H1 (cell line): ENCODE measurements around the gene DBX1.

Experiments
- CEBPB ChIP-seq: IDR thresholded peaks from 2 replicates; pipeline ENCODE4 v1.6.1; 2012; ENCODE audit warnings: low read depth, low read length
- CREB1 ChIP-seq: IDR thresholded peaks from 2 replicates; pipeline ENCODE4 v1.6.1; 2012; ENCODE audit warnings: inconsistent platforms
- CTCF ChIP-seq, 3 experiments: IDR thresholded peaks; 1 replicate in 2 of 3; 2 replicates in 1 of 3; pipeline versions ENCODE4 v1.5.1 to v1.6.1; 2011; ENCODE audit warnings: low read length in 3 of 3, mild to moderate bottlenecking in 3 of 3, inconsistent platforms in 2 of 3, low read depth in 1 of 3, moderate library complexity in 1 of 3; ENCODE audit not compliant: insufficient read depth in 1 of 3; ENCODE audit errors: control extremely low read depth in 1 of 3
- EP300 ChIP-seq, 2 experiments: IDR thresholded peaks; 1 replicate in 1 of 2; 2 replicates in 1 of 2; pipeline ENCODE4 v1.6.1; 2011 to 2012; ENCODE audit warnings: low read depth in 2 of 2, low read length in 2 of 2, mild to moderate bottlenecking in 2 of 2, borderline replicate concordance in 1 of 2, inconsistent platforms in 1 of 2, moderate library complexity in 1 of 2
- EZH2 ChIP-seq: fragments of 200-600 bp; sonication (generic); IDR thresholded peaks from 2 replicates; pipeline ENCODE4 v1.7.1; 2012; ENCODE audit warnings: low read depth, mild to moderate bottlenecking, moderate library complexity, low read length, inconsistent platforms; ENCODE audit not compliant: severe bottlenecking
- GTF2F1 ChIP-seq: IDR thresholded peaks from 2 replicates; pipeline ENCODE4 v1.6.1; 2012; ENCODE audit warnings: low read depth, low read length, improper control_type of control experiment, borderline replicate concordance
- POLR2A ChIP-seq, 2 experiments: IDR thresholded peaks; 1 replicate in 1 of 2; 2 replicates in 1 of 2; pipeline ENCODE4 v1.6.1; 2011; ENCODE audit warnings: low read depth in 2 of 2, low read length in 2 of 2, mild to moderate bottlenecking in 2 of 2; ENCODE audit errors: control extremely low read depth in 1 of 2
- POLR2AphosphoS5 ChIP-seq: IDR thresholded peaks from 2 replicates; pipeline ENCODE4 v1.6.1; 2011; ENCODE audit warnings: low read depth, low read length
- RFX5 ChIP-seq: IDR thresholded peaks from 2 replicates; pipeline ENCODE4 v1.6.1; 2011; ENCODE audit warnings: low read depth, low read length, improper control_type of control experiment, borderline replicate concordance
- SP1 ChIP-seq: IDR thresholded peaks from 2 replicates; pipeline ENCODE4 v1.6.1; 2011; ENCODE audit warnings: low read depth, low read length
- TAF7 ChIP-seq: optimal IDR thresholded peaks from 2 replicates; pipeline ENCODE3; 2011; ENCODE audit warnings: low read depth, mild to moderate bottlenecking, inconsistent platforms, low read length, moderate library complexity, borderline replicate concordance
- YY1 ChIP-seq: IDR thresholded peaks from 2 replicates; pipeline ENCODE4 v1.6.1; 2011; ENCODE audit warnings: low read depth, mild to moderate bottlenecking, low read length

DNA sequence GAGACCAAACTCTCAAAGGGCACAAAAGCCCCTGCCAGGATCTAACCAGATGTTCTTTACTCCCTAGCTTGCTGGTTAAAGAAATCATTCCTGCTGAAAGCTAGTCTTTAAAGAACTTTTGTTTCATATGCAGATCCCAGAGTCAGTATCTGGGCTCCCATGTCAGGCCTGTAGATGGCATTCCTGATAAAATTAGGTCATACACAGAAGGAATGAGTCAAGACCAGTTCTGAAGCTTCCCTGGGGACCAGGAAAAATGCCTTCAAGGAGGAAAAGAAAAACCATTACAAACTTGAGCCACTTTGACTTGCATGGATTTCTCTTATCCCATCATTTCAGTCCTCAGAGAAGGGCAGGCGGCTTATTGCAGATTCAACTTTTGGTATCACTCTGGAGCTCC lies 5.9 kb downstream of the DBX1 start:
- TF ChIP-seq GTF2F1: no peak
- no peak for TF ChIP-seq POLR2A (IDR thresholded peaks at IDR 0.05; ENCODE audit: control extremely low read depth in 1 of 2, low read depth in 2 of 2, low read length in 2 of 2)
- TF ChIP-seq RFX5: no peak
- no peak for TF ChIP-seq EZH2
- TF ChIP-seq POLR2AphosphoS5: no peak
- no peak for TF ChIP-seq CTCF (IDR thresholded peaks at IDR 0.05; ENCODE audit: control extremely low read depth in 1 of 3, insufficient read depth in 1 of 3, low read depth in 1 of 3, low read length in 3 of 3)
- TF ChIP-seq YY1: no peak
- TF ChIP-seq TAF7: no peak
- TF ChIP-seq EP300 (IDR thresholded peaks at IDR 0.05; ENCODE audit: borderline replicate concordance in 1 of 2, low read depth in 2 of 2, low read length in 2 of 2): no peak
- TF ChIP-seq SP1: no peak
- no peak for TF ChIP-seq CREB1
- TF ChIP-seq CEBPB: no peak
